Epithelial cell of esophagus (primary cell): ENCODE data around the gene CISD3.

Experiments
- DNase-seq: peaks from one replicate; pipeline ENCODE4 v3.0.0; 2010; ENCODE audit warnings: low read depth
- H3K4me3 ChIP-seq: 2 replicates; pipeline ENCODE4 v1.5.1; 2011; ENCODE audit warnings: mild to moderate bottlenecking, low read length, control low read depth
- TF ChIP-seq, protein P1 (sequence below): IDR thresholded peaks from 2 replicates; pipeline ENCODE4 v1.5.1; 2011; ENCODE audit warnings: low read depth, mild to moderate bottlenecking, low read length, control low read depth, inconsistent platforms; ENCODE audit not compliant: insufficient read depth; ENCODE audit errors: missing control alignments

The CISD3 gene

DNA sequence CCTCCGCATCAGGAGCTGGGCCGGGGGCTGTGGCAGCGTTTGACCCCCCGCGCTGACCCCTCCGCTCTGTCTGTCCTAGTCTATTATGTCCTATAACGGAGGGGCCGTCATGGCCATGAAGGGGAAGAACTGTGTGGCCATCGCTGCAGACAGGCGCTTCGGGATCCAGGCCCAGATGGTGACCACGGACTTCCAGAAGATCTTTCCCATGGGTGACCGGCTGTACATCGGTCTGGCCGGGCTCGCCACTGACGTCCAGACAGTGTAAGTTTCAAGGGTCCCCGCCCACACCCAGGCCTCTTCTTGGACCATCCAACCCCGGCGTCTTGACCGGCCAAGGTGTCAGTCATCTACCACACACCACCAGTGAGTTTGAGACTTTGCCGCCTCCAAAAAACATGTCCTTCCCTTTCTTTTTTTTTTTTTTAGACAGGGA lies 22.9 kb downstream of the CISD3 start:
- TF ChIP-seq, protein P1, sequence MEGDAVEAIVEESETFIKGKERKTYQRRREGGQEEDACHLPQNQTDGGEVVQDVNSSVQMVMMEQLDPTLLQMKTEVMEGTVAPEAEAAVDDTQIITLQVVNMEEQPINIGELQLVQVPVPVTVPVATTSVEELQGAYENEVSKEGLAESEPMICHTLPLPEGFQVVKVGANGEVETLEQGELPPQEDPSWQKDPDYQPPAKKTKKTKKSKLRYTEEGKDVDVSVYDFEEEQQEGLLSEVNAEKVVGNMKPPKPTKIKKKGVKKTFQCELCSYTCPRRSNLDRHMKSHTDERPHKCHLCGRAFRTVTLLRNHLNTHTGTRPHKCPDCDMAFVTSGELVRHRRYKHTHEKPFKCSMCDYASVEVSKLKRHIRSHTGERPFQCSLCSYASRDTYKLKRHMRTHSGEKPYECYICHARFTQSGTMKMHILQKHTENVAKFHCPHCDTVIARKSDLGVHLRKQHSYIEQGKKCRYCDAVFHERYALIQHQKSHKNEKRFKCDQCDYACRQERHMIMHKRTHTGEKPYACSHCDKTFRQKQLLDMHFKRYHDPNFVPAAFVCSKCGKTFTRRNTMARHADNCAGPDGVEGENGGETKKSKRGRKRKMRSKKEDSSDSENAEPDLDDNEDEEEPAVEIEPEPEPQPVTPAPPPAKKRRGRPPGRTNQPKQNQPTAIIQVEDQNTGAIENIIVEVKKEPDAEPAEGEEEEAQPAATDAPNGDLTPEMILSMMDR, result no peak
- no peak for DNase-seq
- H3K4me3 ChIP-seq, result peak overlapping the region; percentile 100

DNA sequence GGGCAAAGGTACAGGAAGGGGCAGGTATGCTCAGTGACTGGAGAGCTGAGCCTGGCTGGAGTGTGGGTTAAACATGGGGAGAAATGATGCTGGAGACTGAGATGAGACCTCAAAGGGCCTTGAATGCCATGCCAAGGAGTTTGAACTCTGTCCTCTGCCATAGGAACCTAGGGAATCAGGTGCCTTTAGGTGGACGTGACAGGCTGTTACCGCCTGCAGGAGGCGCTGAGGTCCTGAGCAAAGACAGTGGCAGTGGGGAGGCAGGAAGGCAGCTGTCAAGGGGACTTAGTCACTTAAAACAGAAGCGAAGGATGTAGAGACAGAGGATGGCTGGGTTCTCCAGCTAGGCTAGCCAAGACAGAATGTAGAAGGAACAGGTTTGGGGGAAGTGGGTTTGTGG lies 31.5 kb downstream of the CISD3 start:
- DNase-seq, result peak; percentile 55
- H3K4me3 ChIP-seq, result no peak overlapping the region
- TF ChIP-seq, protein P1, result peak; percentile 50

DNA sequence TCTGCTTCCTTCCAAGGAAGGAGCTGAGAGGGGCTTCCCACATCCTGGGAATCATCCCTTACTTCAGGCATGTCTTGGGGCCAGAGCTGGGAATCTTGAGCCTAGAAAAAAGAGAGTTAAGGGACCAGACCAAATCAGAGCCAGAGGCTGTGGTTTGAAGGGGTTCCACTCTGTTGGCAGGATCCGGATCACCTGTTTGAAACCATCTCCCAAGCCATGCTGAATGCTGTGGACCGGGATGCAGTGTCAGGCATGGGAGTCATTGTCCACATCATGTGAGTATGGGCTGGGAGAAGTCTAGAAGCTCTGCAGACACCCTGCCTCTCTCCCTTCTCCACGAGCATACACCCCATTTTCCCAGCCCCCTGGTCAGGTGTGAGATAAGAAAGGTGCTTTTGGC lies 32.1 kb downstream of the CISD3 start:
- H3K4me3 ChIP-seq, result no peak overlapping the region
- TF ChIP-seq, protein P1, result no peak
- no peak for DNase-seq

DNA sequence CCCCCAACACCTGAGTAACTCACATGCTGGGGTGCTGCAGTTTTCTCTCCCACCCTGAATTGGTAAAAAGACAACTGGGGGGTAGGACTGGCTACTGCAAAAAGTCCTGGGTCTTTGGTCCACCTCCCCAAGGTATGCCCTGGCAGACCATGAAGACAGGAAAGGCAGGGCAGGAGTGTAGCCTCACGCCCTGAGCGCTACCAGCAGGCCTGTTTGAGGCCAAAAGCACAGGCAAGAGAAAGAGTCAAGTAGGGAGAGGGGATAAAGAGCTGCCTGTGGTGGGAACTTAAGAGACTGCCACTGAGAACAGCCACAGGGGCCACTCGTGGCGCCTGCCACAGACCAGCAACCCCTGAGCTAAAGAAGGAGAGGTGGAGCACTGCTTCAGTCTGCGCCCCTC lies 36.2 kb downstream of the CISD3 start:
- H3K4me3 ChIP-seq, result no peak overlapping the region
- no peak for DNase-seq
- TF ChIP-seq, protein P1, result no peak

DNA sequence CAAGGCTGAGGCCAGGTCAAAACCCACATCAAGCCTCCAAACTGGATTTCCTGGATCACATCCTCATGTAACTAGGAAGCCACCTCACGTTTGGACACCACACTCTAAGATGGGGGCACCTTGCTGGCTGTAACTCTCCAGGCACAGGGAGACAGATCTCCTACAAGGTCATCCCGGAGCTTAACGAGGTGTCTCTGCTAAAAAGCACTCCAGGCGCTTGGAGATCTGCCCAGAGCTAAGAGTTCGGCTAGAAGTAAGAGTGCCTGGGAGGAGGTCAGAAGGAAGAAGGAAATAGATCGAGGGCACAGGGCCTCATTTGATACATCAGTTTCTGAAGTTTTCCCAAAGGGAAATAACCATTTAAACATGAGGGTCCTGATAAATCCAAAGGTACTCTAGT lies 38.3 kb downstream of the CISD3 start:
- no peak for DNase-seq
- no peak overlapping the region for H3K4me3 ChIP-seq
- TF ChIP-seq, protein P1, result no peak

DNA sequence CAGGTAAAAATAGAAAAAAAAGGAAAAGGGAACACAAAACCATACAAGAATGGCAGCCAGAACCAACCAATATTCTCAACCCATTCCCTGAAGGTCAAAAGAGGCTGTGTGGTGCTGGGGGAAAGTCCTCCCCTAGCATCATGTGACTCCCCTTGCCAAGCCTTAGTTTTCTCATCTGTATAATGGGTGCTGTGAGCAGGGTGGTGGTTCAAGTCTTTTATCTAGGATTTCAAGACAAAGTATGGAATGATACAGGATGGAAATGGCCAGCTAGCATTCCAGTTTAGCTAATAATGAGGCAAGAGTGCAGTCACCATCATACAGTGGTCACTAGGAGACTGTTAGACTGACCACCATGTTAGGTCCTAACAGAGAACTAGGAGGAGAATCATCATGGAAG lies 43.1 kb downstream of the CISD3 start:
- no peak overlapping the region for H3K4me3 ChIP-seq
- TF ChIP-seq, protein P1, result no peak
- DNase-seq, result no peak

DNA sequence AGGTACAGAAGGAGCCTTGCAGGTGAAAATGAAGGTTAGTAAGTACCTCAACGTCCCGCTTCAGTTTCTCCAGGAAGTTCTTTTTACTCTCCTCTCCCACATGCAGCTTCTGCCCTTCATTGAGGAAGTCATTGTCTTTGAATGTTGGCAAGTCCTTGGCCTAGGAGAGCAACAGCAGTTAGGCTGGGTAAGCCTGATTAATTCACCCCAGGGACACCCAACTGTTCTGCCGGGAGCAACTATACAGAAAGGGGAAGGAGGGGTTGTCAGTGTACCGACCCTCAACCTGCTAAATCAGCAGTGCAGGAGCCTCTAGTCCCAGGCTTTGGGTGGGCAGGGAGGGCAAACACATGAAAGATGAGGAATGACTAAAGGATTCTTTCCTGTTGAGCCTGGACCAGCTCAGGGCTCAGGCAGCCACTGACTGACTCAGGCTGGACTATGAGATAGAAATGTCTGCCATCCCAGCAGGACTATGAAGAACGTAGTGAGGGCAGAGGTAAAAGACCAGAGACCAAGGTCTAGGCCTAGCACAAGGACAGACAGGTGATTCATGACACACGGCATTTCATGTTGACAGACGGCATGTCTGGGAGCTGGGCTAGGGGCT lies 47.6 kb downstream of the CISD3 start:
- no peak for DNase-seq
- TF ChIP-seq, protein P1, result no peak
- no peak overlapping the region for H3K4me3 ChIP-seq
